D341Med (cell line): ENCODE measurements around the gene OR2A2.

Source experiments
- DNase-seq: peaks from one replicate; pipeline ENCODE4 v3.0.0; 2012; ENCODE audit warnings: low spot score

The OR2A2 gene

DNA sequence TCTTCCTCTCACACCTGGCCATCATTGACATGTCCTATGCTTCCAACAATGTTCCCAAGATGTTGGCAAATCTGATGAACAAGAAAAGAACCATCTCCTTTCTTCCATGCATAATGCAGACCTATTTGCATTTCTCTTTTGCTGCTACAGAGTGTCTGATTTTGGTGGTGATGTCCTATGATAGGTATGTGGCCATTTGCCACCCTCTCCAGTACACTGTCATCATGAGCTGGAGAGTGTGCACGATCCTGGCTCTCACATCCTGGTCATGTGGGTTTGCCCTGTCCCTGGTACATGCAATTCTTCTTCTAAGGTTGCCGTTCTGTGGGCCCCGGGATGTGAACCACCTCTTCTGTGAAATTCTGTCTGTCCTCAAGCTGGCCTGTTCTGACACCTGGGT is 32.8 kb downstream of the OR2A2 start:
- no peak for DNase-seq

DNA sequence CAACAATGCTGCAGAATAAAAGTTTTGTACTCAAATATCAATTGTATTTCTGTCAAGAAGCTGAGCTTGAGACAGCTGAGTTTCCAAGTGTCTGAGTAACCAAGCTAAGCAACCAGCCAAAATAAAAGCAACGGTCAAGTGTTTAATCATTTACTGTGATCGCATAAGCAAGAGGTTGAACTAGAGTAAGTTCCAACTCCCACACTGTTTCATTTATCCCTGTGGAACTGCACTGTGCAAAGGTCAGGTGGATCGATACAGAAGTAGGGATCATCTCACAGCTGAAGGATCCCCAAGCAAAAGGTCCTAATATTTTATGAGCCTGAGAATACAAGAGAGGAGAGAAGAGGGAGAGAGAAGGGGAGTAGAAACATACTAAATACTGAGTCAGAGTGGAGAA is 35.0 kb downstream of the OR2A2 start:
- no peak for DNase-seq

DNA sequence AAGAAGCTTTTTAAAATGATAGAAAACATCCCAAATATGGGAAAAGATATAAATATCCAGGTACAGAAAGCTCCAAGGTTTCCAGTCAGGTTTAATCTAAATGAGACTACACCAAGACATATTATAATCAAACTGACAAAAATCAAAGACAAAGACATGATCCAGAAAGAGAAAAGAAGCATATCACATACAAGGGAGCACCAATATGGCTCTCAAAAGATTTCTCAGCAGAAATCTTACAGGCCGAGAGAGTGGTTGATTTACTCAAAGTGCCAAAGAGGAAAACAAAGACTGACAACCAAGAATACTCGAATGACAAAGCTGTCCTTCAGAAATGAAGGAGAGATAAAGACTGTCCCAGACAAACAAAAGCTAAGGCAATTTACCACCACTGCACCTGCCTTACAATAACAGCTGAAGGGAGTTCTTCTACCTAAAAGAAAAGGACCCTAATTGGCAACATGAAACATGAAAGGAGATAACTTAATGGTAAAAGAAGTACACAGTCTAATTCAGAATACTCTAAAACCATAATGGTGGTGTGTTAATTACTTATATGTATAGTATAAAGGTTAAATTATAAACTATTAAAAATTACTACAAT is 38.9 kb downstream of the OR2A2 start:
- no peak for DNase-seq

DNA sequence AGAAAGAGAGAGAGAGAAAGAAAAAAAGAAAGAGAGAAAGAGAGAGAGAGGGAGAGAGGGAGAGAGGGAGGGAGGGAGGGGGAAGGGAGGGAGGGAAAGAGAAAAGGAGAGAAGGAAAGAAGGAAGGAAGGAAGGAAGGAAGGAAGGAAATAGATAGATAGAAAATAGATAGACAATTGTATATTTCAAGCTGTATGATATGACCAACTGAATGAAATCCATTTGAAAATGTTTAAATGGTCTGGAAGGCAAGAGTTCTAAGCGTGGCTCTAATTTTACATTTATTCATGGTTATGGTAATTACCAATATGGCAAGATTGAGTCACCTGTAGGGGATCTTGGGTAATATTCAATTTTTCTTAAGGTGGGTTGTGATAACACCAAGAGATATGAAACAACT is 49.5 kb downstream of the OR2A2 start:
- DNase-seq, result no peak
